ENCODE results near the gene KCNJ6.
"Not testable (repeated sequence)": the region's sequence is repeated elsewhere in the genome, so short reads cannot be mapped to it uniquely, and the experiment has no call there.

KCNJ6 gene

DNA sequence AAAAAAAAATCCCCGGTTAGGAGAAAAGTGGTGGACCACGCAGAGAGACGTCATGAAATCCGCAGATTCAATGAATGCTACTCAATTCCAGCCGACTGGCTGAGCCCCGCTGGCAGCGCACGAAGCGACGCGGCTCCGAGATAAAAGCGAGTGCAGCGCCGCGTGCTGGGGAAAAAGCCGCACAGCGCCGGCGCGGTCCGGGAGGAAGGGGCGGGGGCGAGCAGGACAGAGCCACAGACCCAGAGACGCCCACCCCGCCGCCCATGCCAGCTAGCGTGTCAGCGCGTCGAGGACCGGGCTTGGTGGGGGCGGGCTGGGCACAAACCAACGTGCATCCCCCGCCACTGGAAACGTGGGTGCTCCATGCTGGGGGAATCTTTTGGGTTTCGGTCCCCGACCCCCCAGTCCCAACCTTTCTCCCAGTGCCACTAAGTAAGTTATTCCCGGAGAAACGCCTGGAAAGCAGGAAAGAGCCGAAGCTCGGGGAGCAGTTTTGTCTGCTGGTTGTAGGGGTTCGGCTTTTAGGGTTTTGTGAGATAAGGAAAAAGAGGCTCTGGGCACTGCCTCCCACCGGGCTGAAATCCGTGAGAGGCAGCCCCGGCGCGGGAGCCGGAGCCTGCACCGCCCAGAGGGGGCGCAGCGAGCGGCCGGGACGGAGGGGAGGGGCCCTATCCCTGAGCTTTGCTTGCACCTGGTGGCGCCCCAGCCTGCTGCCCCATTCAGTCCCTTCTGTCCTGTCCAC is at the start of gene KCNJ6:
TSS of gene KCNJ6 (minus strand) at position 148 of the 742 bp plus-strand sequence. CDS start 75,775 bp downstream, outside the sequence.
- no peak for DNase-seq

- DNase-seq = no peak
These were observed 49.0 kb upstream of the KCNJ6 start for GRCh38 chr21:37965088-37965805.

GRCh38 chr21:37958537-37958936 is 42.3 kb upstream of the KCNJ6 start:
- DNase-seq = no peak

DNA sequence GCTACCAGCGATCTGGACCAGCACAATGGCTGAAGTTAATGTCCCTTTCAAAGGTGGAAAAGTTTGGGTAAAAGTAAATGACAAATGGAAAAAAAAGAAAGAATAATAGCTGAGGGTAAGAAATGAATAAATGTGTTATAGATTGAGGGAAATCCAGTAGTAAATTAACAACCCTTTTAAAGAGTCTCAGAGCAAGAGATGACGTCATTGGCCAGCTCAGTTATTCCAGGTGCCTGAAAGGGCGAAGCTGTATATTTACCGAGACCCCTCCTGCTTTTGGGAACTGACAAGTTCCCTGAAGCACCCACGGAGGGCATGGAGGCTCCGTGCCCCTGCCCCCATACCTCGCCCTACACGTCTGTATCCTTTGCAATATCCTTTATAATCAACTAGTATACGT is 40.5 kb upstream of the KCNJ6 start:
- DNase-seq = no peak

DNA sequence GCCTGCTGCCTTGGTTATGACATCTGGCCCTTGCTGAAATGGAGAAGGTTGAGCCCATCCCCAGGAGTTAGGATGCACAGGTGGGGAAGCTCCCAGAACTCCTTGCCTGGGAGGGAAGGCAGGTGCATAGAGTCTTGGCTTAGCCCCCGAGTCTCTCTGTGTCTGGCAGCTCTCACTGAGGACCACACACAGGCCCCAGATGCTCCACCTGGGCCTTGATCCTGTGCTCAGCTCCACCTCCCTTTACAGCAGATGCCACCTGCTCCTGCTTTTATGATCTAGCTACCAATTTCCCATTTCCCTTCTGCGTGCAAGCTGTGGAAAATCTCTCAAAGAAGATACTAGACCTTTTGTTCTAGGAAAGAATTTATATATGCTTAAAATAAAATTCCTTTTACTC is 28.8 kb upstream of the KCNJ6 start:
- DNase-seq = no peak

GRCh38 chr21:37944496-37944895 is 28.2 kb upstream of the KCNJ6 start:
- no peak for DNase-seq

- DNase-seq = no peak
These were observed 24.4 kb upstream of the KCNJ6 start for GRCh38 chr21:37940691-37941090.

GRCh38 chr21:37939838-37940237 is 23.6 kb upstream of the KCNJ6 start:
- DNase-seq = no peak

DNA sequence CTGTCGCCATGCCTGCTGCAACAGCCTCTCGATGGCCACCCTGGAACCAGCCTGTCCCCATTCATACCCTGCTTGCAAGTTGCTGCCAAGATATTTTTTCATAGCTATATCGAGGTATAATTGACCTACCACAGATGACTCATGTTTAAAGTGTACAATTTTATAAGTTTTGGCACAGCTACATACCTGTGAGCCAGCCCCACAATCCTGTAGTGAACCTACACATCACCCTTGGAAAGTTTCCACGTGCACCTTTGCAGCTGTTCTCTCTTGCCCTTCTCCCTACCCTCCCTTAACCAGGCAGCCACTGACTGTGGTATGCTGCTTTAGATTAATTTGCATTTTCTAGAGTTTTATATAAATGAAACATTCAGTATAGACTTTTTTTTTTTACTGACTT is 23.0 kb upstream of the KCNJ6 start:
- DNase-seq = no peak

GRCh38 chr21:37937668-37938067 is 21.4 kb upstream of the KCNJ6 start:
- DNase-seq = no peak

DNA sequence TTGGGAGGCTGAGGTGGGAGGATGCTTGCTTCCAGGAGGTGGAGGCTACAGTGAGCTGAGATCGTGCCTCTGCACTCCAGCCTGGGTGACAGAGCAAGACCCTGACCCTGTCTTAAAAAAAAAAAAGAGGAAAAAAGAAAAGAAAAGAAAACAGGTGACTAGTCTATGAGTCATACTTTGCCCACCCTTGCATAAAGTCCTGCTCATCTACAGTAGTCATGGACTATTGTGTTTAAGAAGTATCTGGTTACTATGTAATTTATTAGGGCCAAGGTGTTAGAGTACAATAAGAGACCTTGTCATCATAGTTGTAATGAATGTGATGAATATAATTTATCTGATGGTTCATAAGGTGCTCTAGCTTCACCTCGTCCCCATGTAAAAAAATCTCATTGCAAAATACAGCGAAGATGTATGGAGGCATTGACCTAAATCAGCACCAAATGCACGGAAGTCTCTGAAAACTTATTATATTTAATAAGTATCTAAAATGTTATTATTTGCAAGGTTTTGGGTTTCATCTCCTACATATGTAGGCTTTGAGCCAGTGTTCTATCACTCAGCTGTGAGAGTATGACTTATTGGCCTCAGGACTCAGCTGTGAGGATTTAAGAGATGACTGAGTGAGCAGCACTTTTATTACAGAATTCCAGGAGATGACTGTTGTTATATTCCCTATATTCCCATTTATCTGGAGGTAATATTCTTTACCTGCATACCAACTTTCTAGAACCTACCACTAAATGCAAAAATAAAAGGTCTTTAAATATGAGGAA is 19.9 kb upstream of the KCNJ6 start:
- no peak for DNase-seq

GRCh38 chr21:37932936-37933335 is 16.7 kb upstream of the KCNJ6 start:
- no peak for DNase-seq

DNA sequence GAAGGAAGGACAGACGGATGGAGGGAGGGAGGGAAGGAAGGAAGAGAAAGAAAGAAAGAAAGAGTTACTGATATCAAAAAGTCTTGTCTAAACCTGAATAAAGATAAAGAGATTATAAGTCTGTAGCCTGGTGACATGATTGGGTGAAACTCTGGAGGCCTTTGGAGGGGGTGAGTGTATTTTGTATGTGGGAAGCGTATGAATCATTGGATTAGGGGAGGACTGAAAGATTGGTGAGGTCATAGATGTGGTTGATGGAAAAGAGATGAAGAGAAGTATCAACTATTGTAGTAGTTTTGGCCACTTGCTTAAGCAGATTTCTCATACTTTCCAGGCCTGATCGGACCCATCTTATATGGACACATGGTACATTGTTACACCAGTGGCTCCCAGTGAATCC is 11.5 kb upstream of the KCNJ6 start:
- no peak for DNase-seq

DNA sequence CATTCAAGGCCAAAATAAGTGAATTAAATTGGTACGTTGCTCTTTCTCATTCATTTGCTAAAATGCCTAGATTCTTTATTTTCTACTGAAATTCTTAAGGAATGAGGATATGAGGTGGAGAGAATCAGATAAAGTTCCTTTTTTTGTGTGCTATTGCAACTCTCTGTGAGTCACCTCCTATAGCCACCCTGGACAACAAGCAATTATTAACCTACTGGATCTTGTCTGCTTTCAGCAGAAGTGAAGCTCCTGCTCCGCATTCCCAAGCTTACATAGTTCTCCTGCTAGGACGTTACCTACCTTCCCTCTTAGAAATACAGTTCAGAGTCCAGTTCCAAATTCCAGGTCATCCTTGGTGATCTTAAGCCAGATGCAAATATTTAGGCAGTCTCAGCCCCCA is 4.8 kb upstream of the KCNJ6 start:
- DNase-seq = no peak

GRCh38 chr21:37920302-37920701 is 4.0 kb upstream of the KCNJ6 start:
- DNase-seq = not testable (repeated sequence)

- DNase-seq = no peak
These were observed 1.4 kb upstream of the KCNJ6 start for GRCh38 chr21:37917612-37918011.

DNA sequence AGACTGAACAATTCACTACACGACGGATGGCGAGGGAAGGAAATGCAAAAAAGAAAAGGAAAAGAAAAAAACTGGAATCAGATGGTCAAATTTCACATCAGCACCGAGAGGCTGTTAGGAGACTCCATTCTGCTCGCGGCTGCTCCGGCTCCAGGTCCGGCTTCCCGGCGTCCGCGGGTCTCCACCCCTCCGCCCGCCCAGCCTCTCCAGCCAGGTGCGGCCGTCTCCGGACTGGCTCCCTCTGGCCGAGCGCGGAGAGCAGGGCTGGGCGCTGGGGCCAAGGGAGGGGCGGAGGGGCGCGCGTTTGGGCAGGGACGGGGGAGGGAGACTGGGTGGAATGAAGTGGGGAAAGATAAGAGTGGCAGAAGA is 332 bp downstream of the KCNJ6 start:
- no peak for DNase-seq

DNA sequence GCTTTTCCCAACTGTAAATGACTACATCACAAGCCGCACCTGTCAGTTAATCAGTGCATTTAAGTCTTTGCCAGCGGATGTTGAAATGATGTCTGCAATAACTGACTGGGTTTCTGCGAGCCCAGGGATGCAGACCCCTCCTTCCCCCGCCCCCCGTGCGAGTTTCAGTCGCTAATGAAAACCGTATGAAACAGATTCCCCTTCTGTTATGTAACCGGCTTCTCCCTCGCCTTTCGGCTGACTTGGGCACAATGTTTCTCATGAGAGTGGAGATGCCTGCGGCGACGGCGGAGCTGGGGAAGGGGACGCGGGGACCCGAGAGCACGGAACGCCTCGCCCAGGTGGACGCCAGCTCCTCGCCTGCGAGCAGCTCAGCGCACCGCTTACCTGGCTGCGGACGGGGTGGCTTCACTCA is 753 bp downstream of the KCNJ6 start:
- DNase-seq = no peak

DNA sequence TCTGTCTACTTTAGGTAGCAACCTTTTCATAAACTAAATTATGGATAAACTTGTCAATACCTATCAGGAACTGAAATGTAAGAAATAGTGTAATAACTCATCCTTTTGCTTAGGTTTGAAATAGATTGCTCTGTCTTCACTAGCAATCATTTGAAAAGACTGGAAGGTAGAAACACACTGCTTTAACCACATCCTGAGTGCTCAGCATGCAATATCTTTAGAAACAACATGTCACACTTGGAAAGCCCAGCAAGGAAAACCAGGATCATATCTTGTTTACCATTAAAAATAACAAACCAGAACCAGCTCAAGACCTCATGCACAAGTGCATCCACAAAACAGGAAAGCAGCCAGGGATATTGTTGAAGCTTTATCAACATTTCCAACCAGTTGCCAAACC is 3.6 kb downstream of the KCNJ6 start:
- no peak for DNase-seq

DNA sequence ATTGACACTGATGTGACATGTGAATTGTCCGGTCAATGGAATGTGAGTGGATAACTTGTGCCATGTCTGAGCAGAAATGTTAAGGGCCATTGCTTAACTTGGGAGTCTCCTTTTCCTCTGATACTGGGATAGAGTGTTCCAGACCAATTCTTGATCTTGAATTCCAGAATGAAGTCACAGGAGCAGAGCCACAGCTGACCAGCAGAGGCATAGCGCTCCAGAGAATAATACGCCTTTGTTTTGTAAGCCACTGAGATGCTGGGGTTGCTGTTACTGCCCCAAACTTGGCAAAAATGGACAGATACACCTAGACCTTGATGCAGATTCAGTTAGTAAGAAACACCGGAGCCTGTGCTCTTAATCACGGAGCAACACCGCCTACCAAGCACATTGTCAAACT is 6.3 kb downstream of the KCNJ6 start:
- no peak for DNase-seq

DNA sequence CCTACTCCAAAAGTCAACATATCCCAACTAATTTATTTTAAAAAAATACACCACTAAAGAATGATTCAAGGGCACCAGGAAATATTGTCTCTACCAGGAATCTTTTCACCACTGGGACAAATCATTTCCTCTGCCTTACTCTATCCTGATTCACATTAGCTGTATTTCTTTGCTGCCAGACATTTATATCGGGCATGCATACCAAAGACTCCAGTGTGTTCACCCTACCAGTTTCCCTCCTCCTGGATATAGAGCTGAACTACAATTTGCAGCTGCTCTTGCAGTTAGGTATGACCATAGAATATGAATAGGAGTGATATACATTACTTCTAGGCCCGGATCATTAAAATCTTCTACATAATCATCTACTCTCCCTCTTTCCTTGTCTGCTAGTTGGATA is 7.6 kb downstream of the KCNJ6 start:
- DNase-seq = no peak

GRCh38 chr21:37907076-37907475 is 9.2 kb downstream of the KCNJ6 start:
- DNase-seq = no peak

DNA sequence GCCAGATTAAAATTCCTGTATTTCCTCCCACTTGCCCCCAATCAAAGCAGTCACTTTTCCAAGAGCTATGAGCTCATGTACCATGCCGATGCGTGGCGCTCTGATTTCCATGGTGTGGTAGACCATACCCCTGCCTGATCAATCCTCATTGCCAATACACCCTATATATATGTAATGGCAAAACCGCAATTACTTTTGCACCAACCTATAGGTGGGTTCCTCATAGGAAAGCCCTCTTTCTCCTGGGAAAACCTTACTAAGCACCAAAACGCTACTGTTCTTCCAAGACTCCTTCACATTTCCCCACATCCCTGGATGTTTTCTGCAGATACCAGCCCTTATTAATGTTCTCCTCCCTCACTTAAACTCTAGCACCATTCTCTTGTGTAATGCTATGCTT is 11.0 kb downstream of the KCNJ6 start:
- DNase-seq = no peak

- no peak for DNase-seq
These were observed 11.4 kb downstream of the KCNJ6 start for GRCh38 chr21:37904856-37905255.
